ENCODE results near the gene PGAP6. TPM values are rescaled to one million over a fixed set of nuclear protein-coding genes. Genes with fewer than 3 reads are reported as not detected.

PGAP6 gene
- total and polyA plus RNA-seq, 2 of the 13 experiments (the other 11 are each of a cell fraction or from before 2014, with no cell fraction given), result 52.7 to 136 TPM

GRCh38 chr16:342455-343213 lies 39.1 kb downstream of the PGAP6 start (continued):
- TF ChIP-seq GRHL1 (CRISPR knock-in tag; conservative IDR thresholded peaks at IDR 0.05) (no peak), ZNF350 (CRISPR knock-in tag; IDR thresholded peaks at IDR 0.05; ENCODE audit: borderline replicate concordance, low read depth) (peak; percentile 82; the same call in 1 of the 2 replicates), SALL2 (CRISPR knock-in tag; IDR thresholded peaks at IDR 0.05) (0 out of 2 replicates have a peak, but pooled peaks have one; percentile 61), ZBTB46 (CRISPR knock-in tag; IDR thresholded peaks at IDR 0.05; ENCODE audit: borderline replicate concordance) (no peak), ARID3A (IDR thresholded peaks at IDR 0.05; ENCODE audit: low read depth, low read length) (no peak), ZNF580 (CRISPR knock-in tag; IDR thresholded peaks at IDR 0.05; ENCODE audit: borderline replicate concordance, low read depth) (peak; percentile 80), GTF2F1 (IDR thresholded peaks at IDR 0.05; ENCODE audit: low read length) (no peak), ZGPAT (CRISPR knock-in tag; IDR thresholded peaks at IDR 0.05) (0 out of 2 replicates have a peak, but pooled peaks have one; percentile 24), NFKB2 (CRISPR knock-in tag; IDR thresholded peaks at IDR 0.05; ENCODE audit: borderline replicate concordance) (peak; percentile 65; the same call in 1 of the 2 replicates), ZIK1 (CRISPR knock-in tag; IDR thresholded peaks at IDR 0.05; ENCODE audit: borderline replicate concordance, low read depth) (no peak), ZNF326 (CRISPR knock-in tag; IDR thresholded peaks at IDR 0.05; ENCODE audit: borderline replicate concordance) (no peak), ZNF383 (CRISPR knock-in tag; IDR thresholded peaks at IDR 0.05; ENCODE audit: borderline replicate concordance) (no peak), FOXA3 (CRISPR knock-in tag; IDR thresholded peaks at IDR 0.05) (peak; percentile 99), TFAP4 (IDR thresholded peaks at IDR 0.05; ENCODE audit: borderline replicate concordance, low read depth) (peak; percentile 56; the same call in 1 of the 2 replicates), RXRA (CRISPR knock-in tag; IDR thresholded peaks at IDR 0.05) (peak; percentile 53; the same call in 1 of the 2 replicates), SPEN (CRISPR knock-in tag; IDR thresholded peaks at IDR 0.05; ENCODE audit: low read depth) (peak; percentile 84; the same call in 1 of the 2 replicates), ZBTB26 (CRISPR knock-in tag; IDR thresholded peaks at IDR 0.05; ENCODE audit: borderline replicate concordance) (peak; percentile 45; the same call in 1 of the 2 replicates), POLR2AphosphoS5 (IDR thresholded peaks at IDR 0.05; ENCODE audit: low read depth, low read length) (peak; percentile 47; the same call in 1 of the 2 replicates)
